ENCODE measurements around the gene REX1BD.
"Not testable (repeated sequence)": the region's sequence is repeated elsewhere in the genome, so short reads cannot be mapped to it uniquely, and the experiment has no call there.

Gene REX1BD

DNA sequence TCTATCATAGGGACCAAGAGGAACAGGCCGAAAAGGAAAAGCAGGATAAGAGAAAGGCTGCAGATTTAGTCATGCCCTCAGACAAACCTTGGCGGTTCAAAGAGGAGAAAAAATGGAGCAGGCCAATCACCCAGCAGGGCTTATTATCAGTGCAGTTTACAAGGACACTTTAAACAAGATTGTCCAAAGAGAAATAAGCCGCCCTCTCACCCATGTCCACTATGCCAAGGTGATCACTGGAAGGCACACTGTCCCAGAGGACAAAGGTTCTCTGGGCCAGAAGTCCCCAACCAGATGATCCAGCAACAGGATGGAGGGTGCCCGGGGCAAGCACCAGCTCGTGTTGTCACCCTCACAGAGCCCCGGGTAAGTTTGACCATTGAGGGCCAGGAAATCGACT lies 8.3 kb upstream of the REX1BD start:
- no peak for DNase-seq

DNA sequence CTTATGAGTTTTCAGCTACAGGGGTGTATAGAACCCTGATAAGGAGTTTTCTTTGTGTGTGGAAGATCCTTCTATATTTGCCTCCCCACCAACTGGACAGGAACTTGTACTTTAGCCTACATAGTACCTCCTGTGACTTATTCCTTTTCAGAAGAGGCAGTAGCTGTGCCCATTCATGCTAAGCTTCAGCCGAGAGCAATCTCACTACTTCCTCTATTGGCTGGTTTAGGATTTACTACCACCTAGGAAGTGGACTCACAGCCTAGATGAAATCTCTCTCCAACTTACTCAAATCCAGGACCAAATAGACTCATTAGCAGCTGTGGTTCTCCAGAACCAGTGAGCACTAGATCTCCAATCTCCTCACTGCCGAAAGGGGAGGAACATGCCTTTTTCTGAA lies 2.3 kb upstream of the REX1BD start:
- DNase-seq, result no peak

DNA sequence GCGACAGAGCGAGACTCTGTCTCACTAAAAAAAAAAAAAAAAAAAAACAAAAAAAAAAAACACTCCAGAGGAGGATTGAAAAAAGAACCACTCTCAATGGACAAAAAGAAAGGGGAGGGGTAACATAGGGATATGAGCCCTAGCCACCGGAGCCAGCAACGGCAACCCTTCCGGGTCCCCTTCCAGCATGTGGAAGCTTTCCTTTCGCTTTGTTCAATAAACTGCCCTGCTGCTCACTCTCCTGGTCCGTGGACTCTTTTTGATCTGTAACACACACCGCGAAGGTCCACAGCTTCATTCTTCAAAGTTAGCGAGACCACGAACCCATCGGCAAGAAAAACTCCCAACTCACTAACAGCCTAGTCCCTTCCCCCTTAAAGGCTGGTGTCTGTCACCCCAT lies 1.0 kb upstream of the REX1BD start:
- no peak for DNase-seq

DNA sequence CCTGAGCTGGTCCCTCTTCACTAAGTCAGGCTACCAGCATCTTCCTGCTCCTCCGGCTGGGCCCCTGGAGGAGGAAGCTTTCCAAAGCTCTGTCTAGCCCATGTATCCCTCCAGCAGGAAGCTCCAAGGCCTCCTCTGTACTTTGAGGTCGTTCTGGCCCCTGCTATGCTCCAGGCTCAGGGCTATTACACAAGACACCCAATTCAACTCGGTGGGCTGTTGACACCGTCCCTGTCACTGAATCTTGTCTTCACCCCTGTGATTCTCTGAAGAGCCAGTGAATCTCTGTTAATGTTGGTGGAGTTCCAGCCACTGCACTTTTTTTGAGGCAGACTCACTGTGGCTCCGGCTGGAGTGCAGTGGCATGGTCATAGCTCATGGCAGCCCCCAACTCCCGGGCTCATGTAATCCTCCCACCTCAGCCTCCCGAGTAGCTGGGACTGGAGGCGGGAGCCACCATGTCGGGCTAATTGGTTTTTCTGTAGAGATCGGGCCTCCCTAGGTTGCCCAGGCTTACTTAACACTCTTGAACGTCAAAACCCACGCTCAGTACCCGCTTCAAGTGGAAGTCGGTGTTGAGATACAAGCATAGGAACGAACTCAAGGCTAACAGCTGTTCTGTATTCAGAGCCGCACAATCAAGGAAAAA lies 512 bp upstream of the REX1BD start:
- no peak for DNase-seq

DNA sequence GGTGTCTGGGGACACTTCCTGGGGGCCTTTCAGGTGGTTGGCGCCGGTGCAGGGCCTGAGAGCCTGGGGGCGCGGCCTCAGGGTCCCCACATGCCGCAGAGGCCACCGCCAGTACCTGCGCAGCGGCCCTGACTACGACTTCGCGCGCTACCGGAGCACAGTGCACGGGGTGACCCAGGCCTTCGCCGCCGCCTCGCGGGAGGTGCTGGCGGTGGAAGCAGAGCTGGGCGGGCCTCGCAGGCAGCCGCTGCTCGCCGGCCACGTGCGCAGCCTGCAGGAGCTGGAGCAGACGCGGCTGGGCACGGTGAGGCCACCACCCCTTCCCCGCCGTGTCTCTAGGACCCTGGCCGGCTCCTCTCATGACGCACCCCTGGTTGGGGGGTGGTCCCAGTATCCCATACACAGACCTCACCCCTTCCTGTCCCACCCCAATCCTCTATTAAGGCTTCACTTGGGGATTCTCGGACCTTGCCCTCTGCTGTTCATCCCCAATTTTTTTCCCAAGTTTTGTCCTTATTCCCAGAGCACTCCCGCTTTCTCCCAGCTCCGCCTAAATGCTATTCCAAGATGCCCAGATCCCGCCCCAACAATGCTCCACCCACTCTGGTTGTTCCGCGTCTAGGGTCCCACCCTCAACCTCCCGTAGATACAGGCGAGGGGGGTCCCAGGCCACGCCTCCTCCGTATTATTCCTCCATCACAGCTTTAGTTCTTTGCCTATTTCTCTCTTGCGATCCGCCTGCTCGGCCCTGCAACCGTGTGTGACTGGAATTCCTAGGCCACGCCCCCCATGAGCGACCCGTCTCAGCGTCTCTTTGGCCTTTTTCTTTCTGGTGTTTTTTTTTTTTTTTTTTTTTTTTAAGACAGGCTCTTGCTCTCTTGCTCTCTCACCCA lies 1.0 kb downstream of the REX1BD start:
- peak; percentile 56 to 80 for DNase-seq

DNA sequence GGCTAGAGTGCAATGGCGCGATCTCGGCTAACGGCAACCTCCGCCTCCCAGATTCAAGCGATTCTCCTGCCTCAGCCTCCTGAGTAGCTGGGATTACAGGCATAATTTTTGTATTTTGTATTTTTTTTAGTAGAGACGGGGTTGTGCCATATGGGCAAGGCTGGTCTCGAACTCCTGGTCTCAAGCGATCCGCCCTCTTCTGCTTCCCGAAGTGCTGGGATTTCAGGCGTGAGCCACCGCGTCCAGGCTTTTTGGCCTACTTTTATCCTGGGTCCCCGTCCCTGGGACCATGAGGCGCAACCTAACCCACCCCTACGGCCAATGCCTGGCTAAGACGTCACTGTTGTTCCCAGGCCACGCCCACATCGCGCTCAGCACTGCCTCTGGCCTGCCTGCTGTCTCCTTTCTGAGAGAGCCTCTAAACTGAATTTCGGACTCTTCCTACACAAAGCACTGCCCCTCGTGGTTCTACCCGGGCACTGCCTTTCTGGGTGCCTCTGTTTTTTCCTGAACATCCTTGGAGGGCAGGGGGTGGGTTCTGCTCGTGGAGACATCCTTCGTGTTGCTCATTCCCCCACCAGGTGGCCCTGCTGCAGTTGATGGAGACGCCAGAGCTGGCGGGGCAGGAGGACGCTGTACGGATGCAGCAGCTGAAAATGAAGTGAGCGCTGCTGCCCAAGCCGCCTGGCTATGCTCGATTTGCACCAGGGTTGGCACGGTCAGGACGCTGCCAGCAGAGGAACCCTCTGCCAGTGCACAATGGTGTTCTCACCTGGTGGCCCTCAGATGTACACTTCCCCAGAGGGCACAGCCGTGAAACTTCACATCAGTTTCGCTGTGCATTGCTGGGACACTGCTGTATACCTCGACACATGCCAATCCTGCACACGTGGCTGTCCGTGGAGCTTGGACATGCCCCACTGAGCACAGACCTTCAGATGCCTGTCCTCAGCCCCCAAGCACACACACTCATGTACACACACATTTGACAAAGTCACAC lies 2.0 kb downstream of the REX1BD start:
- DNase-seq, result peak; percentile 93 to 96

DNA sequence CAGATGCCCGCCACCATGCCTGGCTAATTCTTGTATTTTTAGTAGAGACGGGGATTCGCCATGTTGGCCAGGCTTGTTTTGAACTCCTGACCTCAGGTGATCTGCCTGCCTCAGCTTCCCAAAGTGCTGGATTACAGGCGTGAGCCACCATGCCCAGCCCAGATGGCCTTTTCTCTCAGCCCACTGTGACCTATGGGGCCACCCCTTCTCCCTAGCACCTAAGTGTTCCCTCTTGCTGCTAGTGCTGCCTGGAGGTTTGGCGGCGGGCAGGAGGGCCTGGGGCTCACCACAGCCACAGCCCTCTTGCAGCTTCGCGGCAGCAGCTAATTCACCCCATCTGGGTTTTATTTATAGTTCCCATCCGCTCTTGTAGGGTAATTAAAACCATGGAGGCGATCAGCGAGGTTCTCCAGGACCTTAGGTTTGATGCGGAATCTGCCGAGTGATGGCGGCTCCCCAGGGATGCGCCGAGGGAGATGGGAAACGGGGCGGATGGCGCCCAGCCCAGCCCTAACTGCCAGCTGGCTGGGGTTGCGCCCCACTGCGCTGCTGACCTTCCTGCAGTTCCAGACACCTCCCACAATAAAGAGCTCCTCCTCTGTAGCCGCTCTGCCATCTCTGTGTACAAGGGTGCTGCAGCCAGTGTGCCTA lies 3.3 kb downstream of the REX1BD start:
- no peak for DNase-seq

DNA sequence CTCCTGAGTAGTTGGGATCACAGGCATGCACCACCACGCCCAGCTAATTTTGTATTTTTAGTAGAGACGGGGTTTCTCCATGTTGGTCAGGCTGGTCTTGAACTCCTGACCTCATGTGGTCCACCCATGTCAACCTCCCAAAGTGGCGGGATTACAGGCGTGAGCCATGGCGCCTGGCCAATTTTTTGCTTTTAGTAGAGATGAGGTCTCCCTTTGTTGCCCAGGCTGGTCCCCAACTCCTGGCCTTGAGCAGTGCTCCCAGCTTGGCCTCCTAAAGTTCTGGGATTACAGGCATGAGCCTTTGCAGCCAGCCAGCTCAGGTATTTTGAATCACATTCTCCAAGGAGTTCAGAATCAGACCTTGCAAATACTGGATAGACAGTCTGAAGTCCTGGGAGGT lies 4.1 kb downstream of the REX1BD start:
- DNase-seq, result not testable (repeated sequence)

DNA sequence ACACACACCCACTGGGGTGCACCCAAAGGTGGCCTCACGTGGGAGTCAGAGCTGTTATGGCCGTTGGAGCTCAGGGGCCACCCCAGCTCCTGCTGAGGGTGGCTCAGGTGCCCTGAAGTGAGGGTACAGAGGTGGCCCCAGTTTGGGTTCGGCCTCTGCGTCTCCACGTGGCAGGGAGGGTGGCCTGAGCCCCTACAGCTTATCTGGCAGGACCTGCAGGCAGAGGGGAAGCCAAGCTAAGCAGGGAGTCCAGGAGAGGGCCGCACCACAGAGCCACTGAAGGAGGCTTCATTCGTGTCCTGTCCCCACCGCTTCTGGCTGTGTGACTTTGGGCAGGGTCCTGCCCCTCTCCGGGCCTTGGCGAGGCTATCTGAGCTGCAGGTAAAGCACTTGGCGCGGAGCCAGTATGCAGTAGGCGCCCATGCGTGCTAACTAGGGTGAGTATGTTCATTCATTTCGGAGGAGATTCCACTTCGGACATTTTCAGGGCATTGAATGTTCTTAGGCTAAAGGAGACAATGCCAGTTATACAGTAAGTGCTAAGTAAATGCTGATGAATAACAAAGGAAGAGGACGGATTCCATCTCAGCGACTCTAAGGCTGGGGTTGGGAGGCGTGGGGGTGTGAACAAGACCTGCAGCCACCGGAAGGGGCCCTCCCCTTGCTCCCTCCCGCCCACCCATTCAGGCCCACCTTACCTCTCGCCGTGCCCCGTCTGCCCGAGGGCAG lies 4.9 kb downstream of the REX1BD start:
- DNase-seq, result no peak

DNA sequence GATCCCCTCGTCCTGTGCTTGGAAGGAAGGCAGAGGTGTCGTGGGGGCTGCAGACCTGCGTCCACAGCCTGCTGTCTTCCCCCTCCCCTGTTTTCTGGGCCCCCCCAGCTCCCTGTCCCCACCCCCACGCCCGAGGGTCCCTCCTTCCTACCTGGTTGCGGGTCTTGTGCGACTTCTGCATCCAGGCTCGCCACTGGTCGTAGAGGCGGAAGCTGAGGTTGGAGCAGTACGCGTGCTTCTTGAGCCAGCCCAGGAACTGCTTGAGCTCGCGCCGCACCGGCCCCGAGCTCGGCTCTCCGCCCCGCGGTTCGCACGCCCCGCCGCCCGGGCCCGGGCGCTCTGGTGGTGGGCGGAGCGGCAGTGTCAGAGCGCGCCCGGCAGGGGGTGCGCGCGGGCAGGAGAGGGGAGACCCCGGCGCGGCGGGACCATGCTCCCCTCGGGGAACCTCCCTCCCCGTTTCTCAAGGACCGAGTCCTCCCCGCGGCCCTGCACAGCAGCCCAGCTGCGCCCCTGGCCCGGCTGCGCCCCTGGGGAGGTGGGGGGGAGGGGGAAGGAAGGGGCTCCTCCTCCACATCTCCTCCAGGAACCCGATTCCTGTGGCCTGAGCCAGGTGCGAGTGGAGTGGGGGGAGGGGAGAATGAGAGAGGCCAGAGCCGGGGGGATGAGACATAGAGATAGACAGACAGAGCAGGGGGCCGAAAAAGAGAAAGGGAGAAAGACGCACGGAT lies 5.7 kb downstream of the REX1BD start:
- DNase-seq, result peak in 1 of 2 experiments; percentile 32

DNA sequence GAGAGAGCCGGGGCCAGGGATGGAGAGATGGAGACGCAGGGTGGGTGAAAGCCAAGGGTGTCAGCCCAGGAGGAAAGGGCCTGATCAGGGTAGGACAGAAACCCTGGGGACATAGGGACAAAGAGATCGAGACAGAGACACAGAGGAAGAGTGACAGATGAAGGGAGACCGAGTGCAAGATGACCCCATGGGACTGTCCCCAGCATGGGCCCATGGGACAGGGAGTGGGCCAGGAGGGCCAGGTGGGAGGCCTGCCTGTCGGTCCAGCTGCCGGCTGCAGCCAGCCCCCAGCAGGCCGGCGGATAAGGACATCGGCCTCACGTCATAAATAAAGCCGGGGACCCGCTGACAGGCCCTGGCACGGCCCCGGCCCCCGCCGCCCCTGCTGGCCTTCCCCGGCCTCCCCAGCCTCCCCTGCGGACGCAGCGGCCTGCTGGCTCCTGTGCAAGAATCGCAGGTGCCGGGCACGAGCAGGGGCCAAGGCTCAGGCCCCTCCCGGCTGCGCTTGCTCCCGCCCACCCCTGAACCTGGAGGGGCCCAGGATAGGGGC lies 6.3 kb downstream of the REX1BD start:
- no peak for DNase-seq

DNA sequence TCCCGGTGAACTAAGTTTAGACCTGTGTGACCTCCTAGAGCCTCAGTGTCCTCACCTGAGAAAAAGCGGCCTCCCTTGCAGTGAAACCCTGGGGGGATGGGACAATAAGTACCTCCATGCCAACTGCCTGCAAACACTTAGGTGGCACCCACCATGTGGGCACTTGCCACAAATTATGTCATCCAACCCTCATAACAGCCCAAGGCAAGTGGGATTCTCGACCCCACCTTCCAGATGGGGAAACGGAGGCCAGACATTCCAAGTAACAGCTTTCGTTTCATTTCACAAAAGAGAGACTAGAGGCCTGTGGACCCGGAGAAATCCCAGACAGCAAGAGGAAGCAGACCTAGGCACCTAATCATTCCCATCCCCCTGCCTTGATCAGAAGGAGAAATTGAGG lies 6.9 kb downstream of the REX1BD start:
- no peak for DNase-seq

DNA sequence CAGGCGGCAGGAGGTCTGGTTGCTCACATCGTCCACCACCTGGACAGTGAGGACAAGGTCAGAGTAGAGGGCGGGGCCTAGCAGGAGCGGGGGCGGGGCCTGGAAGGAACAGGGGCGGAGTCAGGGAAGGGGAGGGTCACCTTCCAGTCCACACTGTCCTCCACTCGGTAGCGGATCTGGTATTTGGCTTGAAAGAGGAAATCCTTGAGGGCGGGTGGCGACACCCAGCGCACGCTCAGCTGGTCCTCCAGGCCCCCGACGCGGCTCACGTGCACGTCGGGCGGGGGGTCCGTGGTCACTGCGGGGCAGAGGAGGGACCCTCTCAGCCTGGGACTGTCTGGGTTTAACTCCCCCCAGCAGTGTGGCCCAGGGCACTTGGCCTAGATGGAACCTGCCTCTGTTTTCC lies 8.2 kb downstream of the REX1BD start:
- DNase-seq, result peak in 1 of 2 experiments; percentile 16

DNA sequence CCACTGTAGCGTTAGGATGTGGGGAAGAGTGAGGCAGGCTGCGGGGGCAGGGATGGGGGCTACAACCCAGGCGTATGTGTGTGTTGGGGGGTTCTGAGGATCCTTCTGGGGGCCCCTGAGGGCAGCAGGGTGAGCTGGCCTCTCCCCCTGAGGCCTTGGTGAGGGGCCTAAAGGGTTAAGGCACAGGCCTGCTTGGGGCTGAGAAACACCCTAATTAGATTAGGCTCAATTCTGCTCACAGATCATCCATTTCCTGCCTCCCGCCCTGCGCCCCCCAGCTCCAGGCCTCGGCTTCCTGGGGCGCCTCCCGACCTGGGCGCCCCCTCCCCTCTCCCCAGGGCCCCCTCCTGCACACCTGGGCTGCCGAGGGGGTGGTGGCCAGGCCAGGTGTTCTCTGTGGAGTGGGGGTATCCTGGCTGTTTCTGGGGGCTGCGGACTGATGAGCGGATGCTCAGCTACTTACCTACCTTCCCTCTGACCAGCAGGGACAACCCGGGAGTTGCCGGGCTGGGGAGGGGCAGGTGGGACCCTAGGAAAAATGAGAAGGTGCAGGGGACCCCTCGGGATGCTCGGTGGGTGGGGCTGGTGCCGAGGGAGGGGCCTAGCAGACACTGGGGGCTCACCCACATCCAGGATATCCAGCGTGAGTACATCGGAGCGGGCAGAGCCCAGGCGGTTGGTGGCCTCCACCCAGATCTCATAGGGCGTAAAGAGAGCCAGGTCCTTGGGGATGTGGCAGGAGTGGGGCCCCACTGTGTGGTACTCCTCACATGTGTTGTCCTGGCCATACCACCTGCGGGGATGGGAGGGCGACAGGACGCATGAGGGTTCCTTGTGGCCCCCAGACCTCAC lies 9.4 kb downstream of the REX1BD start:
- no peak for DNase-seq

DNA sequence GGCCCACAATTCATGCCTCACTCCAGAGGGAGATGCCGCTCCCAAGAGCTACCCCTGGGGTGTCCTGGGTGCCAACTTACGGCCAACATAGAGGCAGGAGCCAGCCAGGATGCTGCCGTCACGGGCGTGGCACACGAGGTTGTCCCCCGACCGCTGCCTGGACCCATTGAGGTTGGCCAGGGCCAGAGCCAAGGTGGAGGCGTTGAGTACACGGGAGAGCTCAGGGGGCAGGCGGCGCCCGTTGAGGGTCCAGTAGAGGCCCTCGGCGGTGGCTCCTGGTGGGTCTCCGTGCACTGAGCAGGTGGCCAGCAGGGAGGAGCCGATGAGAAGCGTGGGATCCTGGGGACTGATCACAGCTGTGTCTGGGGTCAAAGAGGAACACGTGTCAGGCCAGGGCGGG lies 10.9 kb downstream of the REX1BD start:
- no peak for DNase-seq

DNA sequence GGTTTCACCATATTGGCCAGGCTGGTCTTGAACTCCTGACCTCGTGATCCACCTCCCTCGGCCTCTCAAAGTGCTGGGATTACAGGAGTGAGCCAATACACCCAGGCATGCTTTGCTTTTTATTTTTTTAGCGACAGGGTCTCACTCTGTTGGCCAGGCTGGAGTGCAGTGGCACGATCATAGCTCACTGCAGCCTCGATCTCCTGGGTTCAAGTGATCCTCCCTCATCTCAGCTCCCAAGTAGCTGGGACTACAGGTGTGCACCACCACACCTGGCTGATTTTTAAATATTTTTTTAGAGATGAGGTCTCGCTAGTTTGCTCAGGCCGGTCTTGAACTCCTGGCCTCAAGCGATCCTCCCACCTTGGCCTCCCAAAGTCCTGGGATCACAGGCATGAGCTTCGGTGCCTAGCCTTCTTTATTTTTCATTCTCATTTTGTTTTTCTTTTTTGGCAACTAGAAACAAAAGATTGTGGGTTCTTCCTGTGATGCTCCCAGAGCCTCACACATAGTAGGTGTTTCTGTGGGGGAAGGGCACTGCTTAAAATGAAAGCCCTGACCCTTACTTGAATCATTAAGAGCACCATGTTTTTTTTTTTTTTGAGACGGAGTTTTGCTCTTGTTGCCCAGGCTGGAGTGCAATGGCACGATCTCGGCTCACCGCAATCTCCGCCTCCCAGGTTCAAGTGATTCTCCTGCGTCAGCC lies 12.2 kb downstream of the REX1BD start:
- DNase-seq, result not testable (repeated sequence)

DNA sequence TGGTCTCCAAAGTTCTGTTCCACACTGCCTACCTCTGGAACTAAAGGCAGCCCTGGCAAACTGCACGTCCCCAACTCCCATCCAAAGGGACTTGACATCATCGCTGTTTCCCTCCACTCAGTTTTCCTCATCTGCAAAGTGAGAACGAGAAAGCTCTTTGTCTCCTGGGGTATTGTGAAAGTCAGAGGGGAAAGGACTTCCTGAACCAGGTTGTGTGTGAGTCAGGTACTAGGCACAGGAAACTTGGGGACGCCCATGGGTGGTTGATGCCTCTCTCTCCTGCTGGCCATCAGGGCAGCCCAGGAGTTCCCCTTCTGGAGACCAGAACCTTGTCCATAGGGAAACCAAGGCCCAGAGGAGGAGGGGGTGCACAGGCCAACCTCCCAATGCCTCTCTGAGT lies 13.3 kb downstream of the REX1BD start:
- no peak for DNase-seq

DNA sequence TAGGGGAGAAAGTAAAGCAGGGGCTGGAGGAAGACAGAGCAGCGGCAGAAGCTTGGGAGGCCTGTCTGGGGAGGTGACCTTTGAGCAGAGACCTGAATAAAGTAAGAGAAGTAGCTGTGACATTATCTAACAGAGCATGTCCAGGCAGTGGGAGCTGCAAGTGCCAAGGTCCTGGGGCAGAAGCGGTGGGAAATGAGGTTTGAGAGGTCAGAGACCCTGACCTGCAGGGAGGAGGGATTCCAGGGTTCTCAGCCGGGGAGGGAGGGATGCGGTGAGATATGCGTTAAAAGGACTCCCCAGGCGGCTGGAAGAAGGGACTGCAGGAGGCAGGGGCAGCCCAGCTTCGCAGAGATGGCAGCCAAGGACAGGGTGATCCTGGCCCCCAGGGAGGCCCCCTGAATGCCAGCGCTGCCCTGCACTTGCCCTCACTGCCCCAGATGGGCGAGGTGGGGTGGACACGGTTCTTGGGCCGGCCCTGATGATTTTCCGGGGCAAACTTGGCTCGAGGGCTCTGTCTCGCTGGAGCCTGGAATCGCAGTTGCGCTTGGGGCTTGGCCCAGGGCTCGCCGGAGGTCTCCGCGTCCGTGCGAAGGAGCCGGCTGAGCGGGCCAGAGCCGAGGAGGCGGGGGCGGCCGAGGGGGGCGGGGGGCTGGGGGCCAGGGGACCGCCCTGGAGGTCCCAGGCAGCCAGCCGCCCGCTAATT lies 14.8 kb downstream of the REX1BD start:
- no peak for DNase-seq
